GM12872 (cell line): ENCODE results near the gene ASB11.

Source experiments
- TF ChIP-seq, protein P1 (sequence below): IDR thresholded peaks from 3 replicates; pipeline ENCODE4 v1.5.1; 2011; ENCODE audit warnings: low read depth, mild to moderate bottlenecking, low read length, moderate library complexity; ENCODE audit not compliant: insufficient read depth

The ASB11 gene

DNA sequence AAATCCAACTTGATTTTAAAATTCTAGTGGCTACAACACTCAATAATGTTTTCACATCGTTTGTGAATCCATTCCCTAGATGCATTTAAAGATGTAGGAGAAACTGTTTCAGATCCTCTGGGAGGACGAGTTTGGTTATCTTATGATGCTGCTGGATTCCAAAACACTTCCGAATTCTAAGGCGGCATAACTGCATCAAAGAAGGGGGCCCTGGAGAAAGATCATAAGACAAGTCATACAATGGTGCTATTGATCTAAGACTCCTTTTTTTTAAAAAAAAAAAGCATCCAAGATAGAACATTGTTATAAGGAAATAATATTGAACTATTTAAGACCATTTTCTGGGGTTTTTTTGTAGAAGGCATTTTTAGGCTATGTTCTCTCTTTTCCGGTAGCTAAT is 71.0 kb downstream of the ASB11 start:
- TF ChIP-seq, protein P1, sequence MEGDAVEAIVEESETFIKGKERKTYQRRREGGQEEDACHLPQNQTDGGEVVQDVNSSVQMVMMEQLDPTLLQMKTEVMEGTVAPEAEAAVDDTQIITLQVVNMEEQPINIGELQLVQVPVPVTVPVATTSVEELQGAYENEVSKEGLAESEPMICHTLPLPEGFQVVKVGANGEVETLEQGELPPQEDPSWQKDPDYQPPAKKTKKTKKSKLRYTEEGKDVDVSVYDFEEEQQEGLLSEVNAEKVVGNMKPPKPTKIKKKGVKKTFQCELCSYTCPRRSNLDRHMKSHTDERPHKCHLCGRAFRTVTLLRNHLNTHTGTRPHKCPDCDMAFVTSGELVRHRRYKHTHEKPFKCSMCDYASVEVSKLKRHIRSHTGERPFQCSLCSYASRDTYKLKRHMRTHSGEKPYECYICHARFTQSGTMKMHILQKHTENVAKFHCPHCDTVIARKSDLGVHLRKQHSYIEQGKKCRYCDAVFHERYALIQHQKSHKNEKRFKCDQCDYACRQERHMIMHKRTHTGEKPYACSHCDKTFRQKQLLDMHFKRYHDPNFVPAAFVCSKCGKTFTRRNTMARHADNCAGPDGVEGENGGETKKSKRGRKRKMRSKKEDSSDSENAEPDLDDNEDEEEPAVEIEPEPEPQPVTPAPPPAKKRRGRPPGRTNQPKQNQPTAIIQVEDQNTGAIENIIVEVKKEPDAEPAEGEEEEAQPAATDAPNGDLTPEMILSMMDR, result no peak

DNA sequence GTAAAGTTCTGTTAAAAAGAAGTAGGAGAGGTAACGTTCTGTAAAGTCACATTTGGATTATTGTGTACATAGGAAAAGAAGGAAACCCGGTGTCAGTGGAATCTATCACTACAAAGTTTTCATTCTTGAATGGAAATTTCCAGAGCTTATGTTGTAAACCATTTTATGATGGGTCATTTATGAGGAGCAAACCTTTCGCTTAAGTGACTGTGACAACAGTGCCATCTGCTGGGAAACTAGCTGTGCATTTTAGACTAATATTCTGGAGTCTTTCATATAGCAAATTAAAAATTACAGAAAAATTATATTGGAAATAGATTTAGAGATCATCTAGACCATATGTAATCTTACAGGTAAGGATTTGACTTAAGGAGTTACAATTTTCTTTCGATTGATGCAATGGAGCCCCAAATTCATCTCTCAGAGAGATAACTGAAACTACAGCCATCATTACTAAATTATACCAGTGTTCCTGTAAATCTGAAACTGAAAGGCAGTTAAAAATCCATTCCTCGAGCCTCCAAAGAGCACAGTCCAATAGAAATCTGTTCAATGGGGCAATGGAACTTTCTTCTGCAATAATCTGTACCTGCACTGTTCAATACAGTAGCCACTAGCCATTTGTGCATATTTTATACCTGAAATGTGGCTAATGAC is 72.4 kb downstream of the ASB11 start:
- TF ChIP-seq, protein P1, result peak; percentile 46

DNA sequence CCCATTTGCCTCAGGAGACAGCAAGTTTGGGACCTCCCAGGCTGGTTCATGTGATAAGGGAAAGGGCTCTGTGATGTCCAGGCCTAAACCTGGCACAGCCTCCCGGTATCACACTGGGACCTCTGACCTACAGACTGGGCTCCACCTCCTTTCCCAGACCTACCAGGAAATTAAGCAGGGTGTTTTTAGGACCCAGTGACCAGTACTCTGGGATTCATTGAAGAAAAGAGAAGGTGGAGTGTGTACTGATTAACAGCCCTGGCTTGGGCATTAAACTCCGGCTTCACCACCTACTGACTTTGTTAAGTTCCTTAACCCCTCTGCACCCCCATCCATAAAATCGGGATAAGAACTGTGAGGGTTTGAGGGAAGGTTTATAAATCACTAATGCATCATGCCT is 74.1 kb downstream of the ASB11 start:
- TF ChIP-seq, protein P1, result no peak

DNA sequence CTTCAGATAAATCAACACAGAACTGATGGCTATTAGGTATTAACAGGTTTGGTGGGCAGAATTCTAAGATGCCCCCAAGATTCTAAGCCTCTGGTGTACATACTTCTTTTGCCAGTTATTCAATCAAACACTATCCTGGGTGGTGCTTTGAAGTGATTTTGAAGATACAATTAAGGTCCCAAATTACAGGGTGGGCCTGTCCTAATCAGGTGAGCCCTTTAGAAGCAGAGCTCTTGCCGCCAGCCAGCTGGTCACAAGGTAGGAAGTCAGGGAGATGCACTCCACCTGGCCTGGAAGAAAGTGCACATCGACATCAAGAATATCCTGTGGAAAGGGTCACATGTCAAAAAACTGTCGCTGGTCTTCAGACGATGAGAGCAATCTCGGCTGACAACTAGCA is 75.0 kb downstream of the ASB11 start:
- TF ChIP-seq, protein P1, result no peak

DNA sequence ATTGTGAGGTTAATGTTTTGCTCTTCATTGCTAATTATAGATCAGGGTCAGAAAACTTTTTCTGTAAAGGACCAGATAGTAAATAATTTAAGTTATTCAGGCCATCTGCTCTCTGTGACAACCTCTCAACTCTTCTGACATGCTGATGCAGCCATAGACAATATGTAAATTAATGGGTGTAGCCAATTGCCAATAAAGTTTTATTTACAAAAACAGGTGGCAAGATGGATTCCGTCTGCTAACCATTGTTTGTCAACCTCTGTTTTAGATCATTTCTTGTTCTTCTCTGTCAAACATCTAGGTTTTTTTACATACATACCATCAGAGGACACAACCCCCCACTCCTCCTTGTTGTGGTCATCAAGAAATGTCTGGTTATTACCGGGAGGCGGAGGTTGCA is 79.3 kb downstream of the ASB11 start:
- TF ChIP-seq, protein P1, result no peak

DNA sequence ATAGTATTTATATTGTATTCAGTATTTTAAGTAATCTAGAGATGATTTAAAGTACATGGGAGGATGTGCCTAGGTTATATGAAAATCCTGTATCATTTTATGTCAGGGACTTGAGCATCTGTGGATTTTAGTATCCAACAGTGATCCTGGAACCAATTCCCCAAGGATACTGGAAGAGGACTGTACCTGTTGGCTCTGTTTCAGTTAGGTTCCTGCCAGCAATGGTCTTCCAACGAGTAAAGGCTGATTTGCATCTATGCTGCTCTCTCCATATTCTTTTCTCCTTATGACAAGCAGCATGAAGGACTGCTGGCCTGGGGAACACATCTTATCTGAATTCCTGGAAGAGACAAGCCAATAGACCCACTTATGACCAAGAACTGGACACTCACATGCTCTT is 80.4 kb downstream of the ASB11 start:
- TF ChIP-seq, protein P1, result no peak

DNA sequence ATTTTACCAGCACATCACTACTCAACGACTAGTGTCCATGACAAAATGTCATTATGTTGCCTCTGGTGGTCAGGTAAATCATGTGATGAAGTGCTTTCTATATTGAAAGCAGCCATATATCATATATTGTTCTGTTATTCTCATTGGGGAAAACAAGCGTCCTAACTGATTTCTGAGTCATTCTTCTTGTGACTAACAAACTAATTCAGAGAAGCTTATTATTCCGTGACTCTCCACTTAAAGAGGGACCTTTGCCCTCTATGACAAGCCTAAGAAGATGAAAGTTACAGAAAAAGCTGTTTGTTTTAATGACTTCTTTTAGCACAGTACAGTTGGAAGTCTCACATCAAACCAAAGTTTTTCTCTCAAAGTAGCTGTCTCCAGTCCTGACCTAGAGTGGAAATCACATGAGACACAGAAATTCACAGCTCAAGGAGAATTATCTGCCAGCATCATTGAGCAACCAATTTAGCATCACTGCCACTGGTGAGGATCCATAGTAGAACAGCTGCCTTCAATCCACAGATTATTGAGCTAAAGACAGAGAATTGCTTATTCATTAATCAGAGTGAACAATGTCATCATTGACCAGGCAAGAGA is 81.9 kb downstream of the ASB11 start:
- TF ChIP-seq, protein P1, result no peak
